Measurements from ENCODE around the gene YJEFN3. TPM values are rescaled to one million over a fixed set of nuclear protein-coding genes. Genes with fewer than 3 reads are reported as not detected.

Gene YJEFN3
- total RNA-seq, 1 experiment from 2014 or later: 6.1 TPM

GRCh38 chr19:19578252-19578651, 49.5 kb downstream of the YJEFN3 start:
- DNase-seq (ENCODE audit: low read depth, low spot score) (no peak), ATAC-seq (no peak)
- POLR2A ChIA-PET: interaction anchor here (0.6 kb wide), 1 partner anchor 287 kb away, joined by 4 read pairs; the partner anchor contains the start of gene ZNF253
- Histone ChIP-seq H3K27ac (ENCODE audit: low read length) (no peak overlapping the region), H3K4me3 (ENCODE audit: low read depth in 2 of 2, low read length in 2 of 2) (no peak overlapping the region), H3K36me3 (ENCODE audit: control insufficient read depth, insufficient read depth, low read length) (no peaks in the 10 kb centered on the region), H3K4me1 (ENCODE audit: control insufficient read depth, insufficient read depth, low read length) (no peaks in the 10 kb centered on the region), H3K27me3 (ENCODE audit: control insufficient read depth, insufficient read depth, low read length) (no peaks in the 10 kb centered on the region), H3K9me3 (ENCODE audit: control insufficient read depth, insufficient read depth, low read depth, low read length) (no peaks in the 10 kb centered on the region)
- intact Hi-C loops (cut with micrococcal nuclease; ENCODE audit: unreplicated experiment): no loop called here
- in situ Hi-C loops (cut with HindIII; ENCODE audit: low pct_unique_long_range_greater_than_20kb, low sequenced_read_pairs): no loop called here
- BruUV-seq (replicated peaks): no TSS peak
- CTCF ChIA-PET: no interaction called here
- no peak for TF ChIP-seq REST (IDR thresholded peaks at IDR 0.05; ENCODE audit: insufficient read depth in 1 of 2, low read depth in 2 of 2, low read length in 1 of 2)
- no peak for TF ChIP-seq TCF7L2 (IDR thresholded peaks at IDR 0.05; ENCODE audit: low read depth, low read length)
- TF ChIP-seq CTCF (IDR thresholded peaks at IDR 0.05): no peak
- no peak for TF ChIP-seq SIN3A (IDR thresholded peaks at IDR 0.05; ENCODE audit: borderline replicate concordance, insufficient read depth, low read depth, low read length)
- no peak for TF ChIP-seq POLR2AphosphoS5 (IDR thresholded peaks at IDR 0.05; ENCODE audit: low read depth, low read length)

GRCh38 chr19:19579533-19580361, 51.0 kb downstream of the YJEFN3 start:
- DNase-seq (ENCODE audit: low read depth, low spot score) (no peak), ATAC-seq (no peak)
- H3K36me3 ChIP-seq (ENCODE audit: control insufficient read depth, insufficient read depth, low read length): no peaks in the 10 kb centered on the region
- TF ChIP-seq CTCF (IDR thresholded peaks at IDR 0.05) (no peak), REST (IDR thresholded peaks at IDR 0.05; ENCODE audit: insufficient read depth in 1 of 2, low read depth in 2 of 2, low read length in 1 of 2) (no peak), POLR2AphosphoS5 (IDR thresholded peaks at IDR 0.05; ENCODE audit: low read depth, low read length) (no peak), SIN3A (IDR thresholded peaks at IDR 0.05; ENCODE audit: borderline replicate concordance, insufficient read depth, low read depth, low read length) (no peak), TCF7L2 (IDR thresholded peaks at IDR 0.05; ENCODE audit: low read depth, low read length) (no peak)
- intact Hi-C loops (cut with micrococcal nuclease; ENCODE audit: unreplicated experiment) (no loop called here), in situ Hi-C loops (cut with HindIII; ENCODE audit: low pct_unique_long_range_greater_than_20kb, low sequenced_read_pairs) (no loop called here)
- H3K4me1 ChIP-seq (ENCODE audit: control insufficient read depth, insufficient read depth, low read length): no peaks in the 10 kb centered on the region
- no peak overlapping the region for H3K27ac ChIP-seq (ENCODE audit: low read length)
- no TSS peak for BruUV-seq (replicated peaks)
- H3K4me3 ChIP-seq (ENCODE audit: low read depth in 2 of 2, low read length in 2 of 2): no peak overlapping the region
- ChIA-PET POLR2A (no interaction called here), CTCF (no interaction called here)
- no peaks in the 10 kb centered on the region for H3K9me3 ChIP-seq (ENCODE audit: control insufficient read depth, insufficient read depth, low read depth, low read length)
- no peaks in the 10 kb centered on the region for H3K27me3 ChIP-seq (ENCODE audit: control insufficient read depth, insufficient read depth, low read length)
